ENCODE measurements around the gene PPP2R2C.

GRCh38 chr4:6520051-6520636, 47.7 kb upstream of the PPP2R2C start:
- no peak for TF ChIP-seq MAX (IDR thresholded peaks at IDR 0.05)
- TF ChIP-seq POLR2A (IDR thresholded peaks at IDR 0.05; ENCODE audit: borderline replicate concordance, extremely low read depth, insufficient read depth, insufficient read length) = no peak
- no peak for TF ChIP-seq REST (IDR thresholded peaks at IDR 0.05; ENCODE audit: low read depth)

Measured in HCT116 (cell line).